GM20000 (cell line): Measurements from ENCODE around the gene NAT8L.
A peak's percentile ranks its signal among the peaks of the same experiment; 100 is the strongest.

ENCODE experiments used
- DNase-seq: peaks from one replicate; pipeline ENCODE4 v3.0.0; 2012; ENCODE audit warnings: low spot score
- CTCF ChIP-seq: IDR thresholded peaks from 2 replicates; pipeline ENCODE4 v1.5.1; 2012; ENCODE audit warnings: mild to moderate bottlenecking, control low read depth; ENCODE audit errors: extremely low read depth, missing control alignments

Gene NAT8L

GRCh38 chr4:2076908-2077536 lies 17.9 kb downstream of the NAT8L start:
- no peak for DNase-seq
- TF ChIP-seq CTCF, result no peak

DNA sequence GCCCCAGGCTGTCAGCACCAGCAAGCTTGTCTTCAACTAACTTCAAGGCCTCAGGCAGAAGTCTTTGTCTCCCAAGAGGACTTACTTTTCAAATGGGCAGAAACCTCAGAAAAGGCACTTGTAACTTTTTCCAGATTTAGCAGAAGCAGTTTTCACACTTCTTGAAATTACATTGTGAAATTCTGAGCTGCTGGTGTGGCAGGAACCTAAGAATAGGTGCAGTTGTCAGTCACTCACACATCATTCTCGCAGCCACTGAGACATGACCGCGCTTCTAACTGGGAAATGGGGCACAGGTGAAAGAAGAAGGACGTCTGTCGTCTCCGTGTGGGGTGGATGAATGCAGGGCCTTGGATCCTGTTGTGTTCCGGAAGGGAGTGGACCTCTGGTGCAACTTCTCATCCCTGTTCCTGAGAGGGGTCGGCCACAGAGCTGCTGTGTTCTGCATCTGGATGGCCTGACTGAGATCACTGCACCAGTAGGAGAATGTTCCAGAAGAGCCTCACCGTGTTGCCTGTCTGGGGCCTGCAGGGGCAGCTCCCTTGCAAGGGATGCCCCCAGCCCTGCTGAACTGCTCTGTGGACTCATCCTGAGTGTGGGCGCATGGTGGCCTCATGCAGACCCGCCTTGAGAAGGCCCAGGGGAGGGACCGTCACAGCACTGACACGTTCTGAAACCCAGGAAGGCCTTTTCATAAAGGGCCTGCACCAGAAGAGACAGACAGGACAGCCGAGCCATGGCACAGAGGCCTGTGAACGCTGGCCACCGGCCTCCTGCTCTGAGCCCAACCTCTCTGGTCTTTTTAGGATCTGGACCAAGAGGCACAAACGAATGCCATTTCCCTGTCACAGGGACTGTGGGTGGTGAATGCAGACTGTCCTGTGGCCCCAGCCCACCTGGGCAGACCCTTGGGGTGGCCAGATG lies 18.7 kb downstream of the NAT8L start:
- no peak for TF ChIP-seq CTCF
- DNase-seq, result peak; percentile 31

GRCh38 chr4:2078584-2078983 lies 19.5 kb downstream of the NAT8L start:
- no peak for TF ChIP-seq CTCF
- DNase-seq, result no peak

GRCh38 chr4:2079006-2079405 lies 19.9 kb downstream of the NAT8L start:
- peak; percentile 2 for DNase-seq
- no peak for TF ChIP-seq CTCF

DNA sequence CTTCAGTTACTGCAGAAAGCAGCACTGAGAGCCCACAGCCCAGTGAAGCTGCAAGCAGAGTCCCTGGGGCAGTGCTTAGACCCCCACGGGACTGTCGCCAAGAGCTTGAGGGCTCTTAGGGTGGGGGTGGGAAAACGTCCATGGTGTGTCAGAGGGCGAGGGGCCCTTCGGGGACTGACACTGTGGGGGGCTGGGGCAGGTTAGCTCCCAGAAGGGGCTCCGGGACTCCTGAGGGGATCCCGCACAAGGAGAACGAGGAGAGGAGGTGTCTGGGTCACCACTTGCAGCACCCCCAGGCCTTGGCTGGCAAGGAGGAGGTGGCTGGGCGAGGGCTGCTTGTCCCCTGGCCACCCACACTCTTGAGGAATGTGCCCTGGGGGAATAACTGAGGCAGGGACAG lies 20.8 kb downstream of the NAT8L start:
- peak; percentile 2 for DNase-seq
- no peak for TF ChIP-seq CTCF

DNA sequence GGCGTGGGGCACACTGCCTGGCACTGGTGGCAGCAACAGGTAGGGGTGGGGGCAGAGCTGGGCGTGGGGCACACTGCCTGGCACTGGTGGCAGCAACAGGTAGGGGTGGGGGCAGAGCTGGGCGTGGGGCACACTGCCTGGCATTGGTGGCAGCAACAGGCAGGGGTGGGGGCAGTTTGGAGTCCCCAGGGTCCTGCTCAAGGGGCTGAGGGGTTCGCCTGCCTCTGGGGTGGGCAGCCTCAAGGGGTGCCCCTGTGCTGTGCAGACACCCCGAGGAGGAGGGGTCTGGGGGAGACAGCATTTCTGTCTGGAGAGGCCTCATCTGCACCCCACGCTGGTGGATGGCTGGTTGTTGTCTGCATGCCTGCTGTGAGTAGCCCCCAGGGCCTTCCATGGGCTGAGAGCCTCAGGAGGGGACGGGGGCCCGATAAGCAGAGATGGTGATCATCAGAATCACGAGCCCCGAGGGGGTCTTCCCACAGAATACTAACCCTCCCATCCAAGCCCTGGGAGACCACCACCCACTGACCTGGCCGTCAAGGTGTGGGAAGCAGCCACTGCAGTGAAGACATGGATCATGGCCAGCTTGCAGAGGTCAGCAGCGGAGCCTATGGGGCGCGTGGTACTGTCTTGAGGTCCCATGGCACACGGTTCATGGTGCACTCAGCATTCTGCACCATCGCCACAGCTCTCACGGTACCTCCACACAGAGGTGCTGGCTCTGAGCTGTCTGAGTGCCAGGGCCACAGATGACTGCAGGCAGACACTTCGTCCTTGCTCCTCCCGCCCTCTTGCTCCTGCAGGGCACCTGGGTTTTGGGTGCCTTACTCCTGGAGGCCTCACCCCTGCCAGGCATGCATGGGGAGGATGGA lies 21.5 kb downstream of the NAT8L start:
- DNase-seq, result peak; percentile 4
- no peak for TF ChIP-seq CTCF

DNA sequence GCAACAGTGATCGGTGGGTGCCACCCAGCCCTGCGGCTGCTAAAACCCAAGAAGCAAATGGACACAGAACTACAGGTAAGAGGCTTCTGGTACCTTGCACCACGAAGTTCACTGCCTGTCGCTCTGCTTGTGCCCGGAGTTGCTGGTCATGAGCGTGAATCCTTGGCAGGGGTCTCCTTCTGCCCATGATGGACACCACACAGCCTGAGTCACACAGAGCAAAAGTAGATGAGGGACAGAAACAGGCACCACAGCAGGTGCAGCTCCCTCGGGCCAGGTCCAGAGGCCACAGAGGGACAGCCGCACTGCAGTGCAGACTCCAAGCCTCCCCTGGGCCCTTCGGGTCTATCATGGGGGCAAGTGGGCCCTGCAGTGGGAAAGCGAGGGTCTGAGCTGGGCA lies 22.4 kb downstream of the NAT8L start:
- DNase-seq, result peak; percentile 4

More for the DNA sequence above, 22.4 kb downstream of the NAT8L start:
- TF ChIP-seq CTCF, result no peak
